GM12878 (cell line): ENCODE results near the gene KIF5A. TPM values are rescaled to one million over a fixed set of nuclear protein-coding genes. Genes with fewer than 3 reads are reported as not detected.

Experiments used
- BACH1 ChIP-seq: fragments of 450-650 bp; IDR thresholded peaks from 2 replicates; pipeline ENCODE4 v1.6.1; 2017; ENCODE audit warnings: mild to moderate bottlenecking, borderline replicate concordance
- CBFB ChIP-seq: IDR thresholded peaks from 2 replicates; pipeline ENCODE4 v1.6.1; 2016; ENCODE audit warnings: antibody characterized with exemption, low read depth
- CTCF ChIP-seq, 3 experiments: IDR thresholded peaks in 2 of 3; conservative IDR thresholded peaks in 1 of 3; 2 replicates each; pipeline ENCODE4 v1.5.1; 2011; ENCODE audit warnings: low read depth in 3 of 3, low read length in 3 of 3, mild to moderate bottlenecking in 3 of 3, control low read depth in 2 of 3, moderate library complexity in 2 of 3, inconsistent platforms in 1 of 3, mixed read lengths in 1 of 3; ENCODE audit not compliant: control insufficient read depth in 2 of 3, insufficient read depth in 1 of 3; ENCODE audit errors: extremely low read depth in 1 of 3
- E2F4 ChIP-seq: IDR thresholded peaks from 2 replicates; pipeline ENCODE4 v1.6.1; 2012; ENCODE audit warnings: low read depth, low read length, improper control_type of control experiment
- ESRRA ChIP-seq: IDR thresholded peaks from 2 replicates; pipeline ENCODE4 v1.6.1; 2012; ENCODE audit warnings: mild to moderate bottlenecking, low read length, improper control_type of control experiment
- GATAD2B ChIP-seq: fragments of 450-650 bp; conservative IDR thresholded peaks from 2 replicates; pipeline ENCODE4 v1.6.1; 2017; ENCODE audit warnings: low read depth, mild to moderate bottlenecking, moderate library complexity
- IKZF2 ChIP-seq, 2 experiments: fragments of 450-650 bp; IDR thresholded peaks; 2 replicates each; pipeline ENCODE4 v1.6.1; 2017; ENCODE audit warnings: mild to moderate bottlenecking in 2 of 2, moderate library complexity in 2 of 2
- KAT2A ChIP-seq: conservative IDR thresholded peaks from 2 replicates; pipeline ENCODE4 v1.6.1; 2011; ENCODE audit warnings: low read depth, low read length; ENCODE audit not compliant: control insufficient read depth
- MEF2A ChIP-seq: IDR thresholded peaks from 2 replicates; pipeline ENCODE4 v1.6.1; 2011; ENCODE audit warnings: low read depth, mild to moderate bottlenecking, low read length, moderate library complexity; ENCODE audit not compliant: insufficient read depth
- PAX8 ChIP-seq: fragments of 450-650 bp; IDR thresholded peaks from 2 replicates; pipeline ENCODE4 v1.6.1; 2017; ENCODE audit warnings: mild to moderate bottlenecking, moderate library complexity
- PBX3 ChIP-seq: IDR thresholded peaks from 2 replicates; pipeline ENCODE4 v1.6.1; 2011; ENCODE audit warnings: mild to moderate bottlenecking, low read depth, low read length, moderate library complexity; ENCODE audit not compliant: insufficient replicate concordance
- RELB ChIP-seq: fragments of 450-650 bp; IDR thresholded peaks from 2 replicates; pipeline ENCODE4 v1.6.1; 2017; ENCODE audit warnings: low read depth, mild to moderate bottlenecking, moderate library complexity
- SIX5 ChIP-seq: IDR thresholded peaks from 2 replicates; pipeline ENCODE4 v1.6.1; 2011; ENCODE audit warnings: mild to moderate bottlenecking, low read depth, low read length, moderate library complexity; ENCODE audit not compliant: severe bottlenecking
- SP1 ChIP-seq: IDR thresholded peaks from one replicate; pipeline ENCODE4 v1.6.1; 2011; ENCODE audit warnings: low read depth, low read length
- STAT1 ChIP-seq: fragments of 450-650 bp; conservative IDR thresholded peaks from 2 replicates; pipeline ENCODE4 v1.6.1; 2014; ENCODE audit warnings: antibody characterized with exemption, mild to moderate bottlenecking
- STAT3 ChIP-seq: IDR thresholded peaks from 2 replicates; pipeline ENCODE4 v1.6.1; 2011; ENCODE audit warnings: low read depth, low read length, improper control_type of control experiment
- TBL1XR1 ChIP-seq: IDR thresholded peaks from 2 replicates; pipeline ENCODE4 v1.6.1; 2012; ENCODE audit warnings: low read depth, low read length, improper control_type of control experiment
- TCF12 ChIP-seq: IDR thresholded peaks from 2 replicates; pipeline ENCODE4 v1.6.1; 2011; ENCODE audit warnings: low read depth, mild to moderate bottlenecking, low read length
- USF1 ChIP-seq: IDR thresholded peaks from 2 replicates; pipeline ENCODE4 v1.6.1; 2011; ENCODE audit warnings: borderline replicate concordance, low read depth, mild to moderate bottlenecking, moderate library complexity, mixed read lengths, low read length; ENCODE audit not compliant: insufficient read depth; ENCODE audit errors: extremely low read length
- USF2 ChIP-seq: IDR thresholded peaks from 2 replicates; pipeline ENCODE4 v1.6.1; 2011; ENCODE audit warnings: low read depth, low read length, improper control_type of control experiment, borderline replicate concordance
- ZBED1 ChIP-seq: IDR thresholded peaks from 2 replicates; pipeline ENCODE4 v1.6.1; 2016; ENCODE audit warnings: borderline replicate concordance
- ZSCAN29 ChIP-seq: fragments of 450-650 bp; IDR thresholded peaks from 2 replicates; pipeline ENCODE4 v1.6.1; 2017; ENCODE audit warnings: mild to moderate bottlenecking, moderate library complexity
- polyA plus RNA-seq, 11 experiments: library from polyadenylated mRNA; depleted of rRNA in 4 of 11; unstranded in 6 of 11; stranded (reverse) in 5 of 11; fragments of >200 nt; fragmentation: Nextera tagmentation in 4 of 11; fragmentation: Illumina TruSeq in 1 of 11; extraction: Ambion mirVana in 4 of 11; extraction: Trizol in 1 of 11; gene quantifications; 1 replicate in 1 of 11; 2 replicates in 10 of 11; pipeline versions ENCODE4 v1.2.1 to v1.2.3, GENCODE V29; 2011 to 2016; ENCODE audit warnings: inconsistent platforms in 2 of 11, missing spikeins in 2 of 11, low read depth in 1 of 11
- total RNA-seq, 4 experiments: library from RNA; depleted of rRNA in 3 of 4; stranded (reverse); fragments of >200 nt in 3 of 4; fragmentation: Illumina TruSeq in 1 of 4; extraction: Trizol in 1 of 4; gene quantifications; 2 replicates each; pipeline versions ENCODE4 v1.2.1 to v1.2.3, GENCODE V29; 2013 to 2021

The KIF5A gene
- total and polyA plus RNA-seq, 10 of the 15 experiments (the other 5 are each of a cell fraction or from before 2014, with no cell fraction given): 0.35 to 2.9 (median 0.97) TPM

- no peak for TF ChIP-seq ZSCAN29
- TF ChIP-seq PBX3: no peak
- TF ChIP-seq PAX8: no peak
- no peak for TF ChIP-seq IKZF2 (IDR thresholded peaks at IDR 0.05)
- TF ChIP-seq RELB: 0 out of 2 replicates have a peak, but pooled peaks have one; percentile 26
- TF ChIP-seq ESRRA: no peak
- TF ChIP-seq GATAD2B: no peak
- no peak for TF ChIP-seq USF1
- no peak for TF ChIP-seq STAT3
- TF ChIP-seq CTCF (IDR thresholded peaks at IDR 0.05 in 2 of 3, conservative IDR thresholded peaks at IDR 0.05 in 1 of 3; ENCODE audit: control insufficient read depth in 2 of 3, extremely low read depth in 1 of 3, insufficient read depth in 1 of 3, low read depth in 3 of 3, low read length in 3 of 3): peak; percentile 15 to 31 (median 30); a peak in 4 of 6 replicates
- no peak for TF ChIP-seq E2F4
- TF ChIP-seq TBL1XR1: no peak
- peak; percentile 36 for TF ChIP-seq SP1
- TF ChIP-seq SIX5: no peak
- no peak for TF ChIP-seq MEF2A
- no peak for TF ChIP-seq TCF12
- no peak for TF ChIP-seq USF2
- no peak for TF ChIP-seq ZBED1
- TF ChIP-seq CBFB: peak; percentile 89
- 0 out of 2 replicates have a peak, but pooled peaks have one; percentile 22 for TF ChIP-seq STAT1
- no peak for TF ChIP-seq BACH1
- no peak for TF ChIP-seq KAT2A
Measured at GRCh38 chr12:57546438-57547287, 3.2 kb upstream of the KIF5A start, which contains the start of gene DCTN2 (continued).
